IMR-90 (cell line): ENCODE data around the gene S100A1. TPM values are rescaled to one million over a fixed set of nuclear protein-coding genes. Genes with fewer than 3 reads are reported as not detected.

Experiments
- ATAC-seq: fragments of 200-7000 bp; cut with Tn5 transposase; 2 replicates; pipeline ENCODE4 v1.9.1; 2020; ENCODE audit warnings: low read depth, mild to moderate bottlenecking, moderate library complexity
- BruUV-seq: library from RNA; stranded (reverse); fragments of 400-500 nt; replicated peaks from 2 replicates; lab custom pipeline; 2021; lab: Mats Ljungman, UMichigan
- CTCF ChIA-PET: fragments of 300-600 bp; formaldehyde crosslinking; extraction: SDS; loops from one replicate; lab custom pipeline; 2021; ENCODE audit warnings: antibody characterized with exemption; lab: Yijun Ruan, JAX
- POLR2A ChIA-PET: fragments of 300-600 bp; sonication (Branson Sonifier 250); formaldehyde crosslinking; loops from one replicate; lab custom pipeline; 2022; ENCODE audit warnings: antibody characterized with exemption; ENCODE audit not compliant: unreplicated experiment; lab: Charles Lee
- DNase-seq: peaks from one replicate; pipeline ENCODE4 v3.0.0; 2013
- H2AFZ ChIP-seq: replicated peaks from 2 replicates; pipeline ENCODE3; 2013; ENCODE audit warnings: low read length, mild to moderate bottlenecking; ENCODE audit not compliant: poor library complexity
- H2AK5ac ChIP-seq: 2 replicates; pipeline ENCODE4 v1.6.1; 2013; ENCODE audit warnings: low read depth, low read length, inconsistent platforms
- H2AK9ac ChIP-seq: replicated peaks from 2 replicates; pipeline ENCODE3; 2013; ENCODE audit warnings: mild to moderate bottlenecking, low read depth, low read length, moderate library complexity; ENCODE audit not compliant: poor library complexity
- H2BK120ac ChIP-seq: 2 replicates; pipeline ENCODE4 v1.6.1; 2013; ENCODE audit warnings: low read depth, low read length, inconsistent platforms
- H2BK15ac ChIP-seq: 3 replicates; pipeline ENCODE4 v1.6.1; 2013; ENCODE audit warnings: low read depth, low read length, inconsistent platforms
- H2BK20ac ChIP-seq: 2 replicates; pipeline ENCODE4 v1.6.1; 2013; ENCODE audit warnings: low read depth, mild to moderate bottlenecking, inconsistent platforms, low read length, moderate library complexity
- H2BK5ac ChIP-seq: 2 replicates; pipeline ENCODE4 v1.6.1; 2013; ENCODE audit warnings: mild to moderate bottlenecking, low read depth, low read length, inconsistent platforms; ENCODE audit not compliant: poor library complexity, severe bottlenecking
- H3K14ac ChIP-seq: replicated peaks from 2 replicates; pipeline ENCODE4 v1.6.1; 2013; ENCODE audit warnings: low read depth, low read length, inconsistent platforms
- H3K18ac ChIP-seq: 2 replicates; pipeline ENCODE4 v1.6.1; 2013; ENCODE audit warnings: low read depth, low read length, control low read depth
- H3K23ac ChIP-seq: 2 replicates; pipeline ENCODE4 v1.6.1; 2013; ENCODE audit warnings: low read depth, low read length, inconsistent platforms
- H3K27ac ChIP-seq: 2 replicates; pipeline ENCODE4 v1.5.1; 2013; ENCODE audit warnings: mild to moderate bottlenecking, control low read depth, low read length; ENCODE audit not compliant: insufficient read depth
- H3K27me3 ChIP-seq: 2 replicates; pipeline ENCODE4 v1.6.1; 2013; ENCODE audit warnings: low read length; ENCODE audit not compliant: control insufficient read depth, insufficient read depth
- H3K36me3 ChIP-seq: 2 replicates; pipeline ENCODE4 v1.6.1; 2013; ENCODE audit warnings: low read length, mixed read lengths; ENCODE audit not compliant: control insufficient read depth, insufficient read depth
- H3K4ac ChIP-seq: 2 replicates; pipeline ENCODE4 v1.6.1; 2013; ENCODE audit warnings: low read depth, low read length, inconsistent platforms
- H3K4me1 ChIP-seq: 2 replicates; pipeline ENCODE4 v1.6.1; 2013; ENCODE audit warnings: low read length, mixed read lengths; ENCODE audit not compliant: control insufficient read depth, insufficient read depth
- H3K4me2 ChIP-seq: 2 replicates; pipeline ENCODE4 v1.6.1; 2013; ENCODE audit warnings: low read depth, mild to moderate bottlenecking, control low read depth, low read length, moderate library complexity
- H3K4me3 ChIP-seq: 2 replicates; pipeline ENCODE4 v1.5.1; 2013; ENCODE audit warnings: low read depth, mild to moderate bottlenecking, control low read depth, low read length, moderate library complexity; ENCODE audit not compliant: insufficient read depth
- H3K56ac ChIP-seq: 2 replicates; pipeline ENCODE4 v1.6.1; 2013; ENCODE audit warnings: low read length, inconsistent platforms; ENCODE audit not compliant: insufficient read depth; ENCODE audit errors: extremely low read depth
- H3K79me1 ChIP-seq, 2 experiments: 2 replicates each; pipeline ENCODE4 v1.6.1; 2013; ENCODE audit warnings: low read length in 2 of 2, inconsistent platforms in 1 of 2, low read depth in 1 of 2
- H3K9ac ChIP-seq: 2 replicates; pipeline ENCODE4 v1.6.1; 2013; ENCODE audit warnings: low read depth, low read length, control low read depth
- H3K9me1 ChIP-seq: 2 replicates; pipeline ENCODE4 v1.6.1; 2013; ENCODE audit warnings: low read length, inconsistent platforms; ENCODE audit not compliant: insufficient read depth
- H3K9me3 ChIP-seq: 2 replicates; pipeline ENCODE4 v1.6.1; 2013; ENCODE audit warnings: low read length; ENCODE audit not compliant: control insufficient read depth, insufficient read depth
- H4K20me1 ChIP-seq: 2 replicates; pipeline ENCODE4 v1.6.1; 2013; ENCODE audit warnings: low read length, inconsistent platforms; ENCODE audit not compliant: insufficient read depth
- H4K5ac ChIP-seq: 2 replicates; pipeline ENCODE4 v1.6.1; 2013; ENCODE audit warnings: mild to moderate bottlenecking, low read depth, low read length, control low read depth
- H4K8ac ChIP-seq, 2 experiments: 2 replicates each; pipeline ENCODE4 v1.6.1; 2013; ENCODE audit warnings: low read depth in 2 of 2, low read length in 2 of 2, control low read depth in 1 of 2, inconsistent platforms in 1 of 2
- H4K91ac ChIP-seq: 2 replicates; pipeline ENCODE4 v1.6.1; 2013; ENCODE audit warnings: low read depth, low read length, inconsistent platforms; ENCODE audit not compliant: insufficient read depth
- BHLHE40 ChIP-seq: fragments of 150-350 bp; IDR thresholded peaks from 2 replicates; pipeline ENCODE4 v1.6.1; 2016; ENCODE audit warnings: mild to moderate bottlenecking, low read depth, low read length
- CEBPB ChIP-seq: IDR thresholded peaks from 2 replicates; pipeline ENCODE4 v1.6.1; 2012; ENCODE audit warnings: low read depth, low read length, improper control_type of control experiment
- CTCF ChIP-seq: conservative IDR thresholded peaks from 2 replicates; pipeline ENCODE4 v1.5.1; 2012; ENCODE audit warnings: mild to moderate bottlenecking, low read depth, low read length, improper control_type of control experiment
- ELK1 ChIP-seq: fragments of 150-350 bp; IDR thresholded peaks from 2 replicates; pipeline ENCODE4 v1.6.1; 2016; ENCODE audit warnings: low read depth, mild to moderate bottlenecking, low read length, moderate library complexity, borderline replicate concordance
- FOS ChIP-seq: fragments of 150-350 bp; IDR thresholded peaks from 2 replicates; pipeline ENCODE4 v1.6.1; 2016; ENCODE audit warnings: low read depth, low read length
- NFE2L2 ChIP-seq: fragments of 150-350 bp; IDR thresholded peaks from 2 replicates; pipeline ENCODE4 v1.6.1; 2016; ENCODE audit warnings: low read depth, mild to moderate bottlenecking, low read length
- POLR2A ChIP-seq: IDR thresholded peaks from 2 replicates; pipeline ENCODE4 v1.6.1; 2012; ENCODE audit warnings: mild to moderate bottlenecking, low read depth, low read length
- RAD21 ChIP-seq: IDR thresholded peaks from 2 replicates; pipeline ENCODE4 v1.6.1; 2012; ENCODE audit warnings: low read length, improper control_type of control experiment
- RCOR1 ChIP-seq: IDR thresholded peaks from 2 replicates; pipeline ENCODE4 v1.6.1; 2012; ENCODE audit warnings: mild to moderate bottlenecking, low read length, improper control_type of control experiment; ENCODE audit not compliant: insufficient replicate concordance
- RFX5 ChIP-seq: IDR thresholded peaks from 2 replicates; pipeline ENCODE4 v1.8.0; 2012; ENCODE audit warnings: low read depth, mild to moderate bottlenecking, low read length, moderate library complexity
- USF2 ChIP-seq: fragments of 150-350 bp; IDR thresholded peaks from 2 replicates; pipeline ENCODE4 v1.6.1; 2017; ENCODE audit warnings: mild to moderate bottlenecking, antibody characterized with exemption, low read length, low read depth
- WGBS, 2 experiments: methylation state at CpG; one replicate each; pipeline versions ENCODE4 v1.1.5 to v1.1.7; 2013; ENCODE audit warnings: missing lambda C conversion rate in 2 of 2; ENCODE audit not compliant: insufficient read length in 1 of 2; ENCODE audit errors: extremely low coverage in 2 of 2; 5-methylcytosine and 5-hydroxymethylcytosine counted together
- dilution Hi-C: fragments of 300-500 bp; cut with HindIII; formaldehyde crosslinking; loops from one replicate; pipeline ENCODE4 v1.14.3; 2018; ENCODE audit warnings: low sequenced_read_pairs; ENCODE audit not compliant: unreplicated experiment
- in situ Hi-C: fragments of 300-500 bp; cut with MboI; formaldehyde crosslinking; loops from 3 replicates; pipeline ENCODE4 v1.14.3; 2019; ENCODE audit warnings: low sequenced_read_pairs, inconsistent platforms, mixed read lengths
- intact Hi-C: fragments of 100-400 bp; cut with micrococcal nuclease; formaldehyde crosslinking; loops from 2 replicates; pipeline ENCODE4 v1.10.0; 2022
- polyA plus RNA-seq, 3 experiments: library from polyadenylated mRNA; depleted of rRNA; stranded (reverse); fragments of >200 nt; gene quantifications; 2 replicates each; pipeline ENCODE4 v1.2.3, GENCODE V29; 2012; ENCODE audit warnings: low replicate concordance in 1 of 3
- total RNA-seq: library from RNA; depleted of rRNA; stranded (reverse); fragments of >200 nt; gene quantifications from 2 replicates; pipeline ENCODE4 v1.2.3, GENCODE V29; 2012

S100A1 gene
- total and polyA plus RNA-seq, 2 of the 4 experiments (the other 2 are of a cell fraction): 0.18 to 0.29 TPM

DNA sequence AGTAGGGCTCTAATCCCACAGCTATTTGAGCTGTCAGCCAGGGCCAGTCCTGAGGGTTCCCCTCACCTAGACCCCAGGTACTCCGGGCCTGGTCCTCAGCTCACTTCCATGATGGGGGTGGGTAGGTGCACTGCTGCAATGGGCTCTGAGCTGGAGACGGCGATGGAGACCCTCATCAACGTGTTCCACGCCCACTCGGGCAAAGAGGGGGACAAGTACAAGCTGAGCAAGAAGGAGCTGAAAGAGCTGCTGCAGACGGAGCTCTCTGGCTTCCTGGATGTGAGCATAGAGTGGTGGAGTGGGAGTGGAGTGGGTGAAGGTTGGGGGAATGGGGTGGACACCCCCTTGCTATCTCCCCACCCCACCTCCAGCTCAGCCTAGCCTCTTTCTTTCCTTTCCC is 2.1 kb downstream of the S100A1 start:
- Histone ChIP-seq H3K27me3 (no peaks in the 10 kb centered on the region), H4K5ac (no peak overlapping the region), H3K14ac (no peak overlapping the region), H2AK9ac (peak overlapping the region; percentile 79), H4K91ac (no peak overlapping the region; the same call in 1 of the 2 replicates), H4K8ac (no peak overlapping the region), H2BK20ac (no peak overlapping the region), H3K9ac (no peak overlapping the region), H2BK120ac (no peak overlapping the region), H2BK15ac (no peak overlapping the region), H4K20me1 (peaks cover 13% of the 10 kb centered on the region; the same call in 1 of the 2 replicates), H3K9me1 (peaks cover 21% of the 10 kb centered on the region), H3K36me3 (0 out of 2 replicates have a peak, but pooled peaks cover 2% of the 10 kb centered on the region), H3K23ac (no peak overlapping the region), H3K56ac (no peak overlapping the region), H2AK5ac (no peak overlapping the region), H3K18ac (no peak overlapping the region), H3K27ac (no peak overlapping the region), H3K4me3 (no peak overlapping the region), H3K4ac (peak overlapping the region; percentile 28; the same call in 1 of the 2 replicates), H2AFZ (peak overlapping the region; percentile 23), H2BK5ac (no peak overlapping the region), H3K79me1 (peaks cover 15 to 26% of the 10 kb centered on the region in 2 experiments), H3K9me3 (no peaks in the 10 kb centered on the region), H3K4me1 (peaks cover 16% of the 10 kb centered on the region), H3K4me2 (no peak overlapping the region)
- ChIA-PET POLR2A (no interaction called here), CTCF (interaction anchor here (1.2 kb wide), 1 partner anchor 58 kb away, joined by 3 read pairs; no protein-coding TSS in a partner anchor)
- TF ChIP-seq BHLHE40: no peak
- TF ChIP-seq NFE2L2: no peak
- no peak for TF ChIP-seq CTCF
- no peak for TF ChIP-seq RAD21
- no peak for TF ChIP-seq CEBPB
- no peak for TF ChIP-seq USF2
- TF ChIP-seq RFX5: no peak
- TF ChIP-seq FOS: no peak
- no peak for TF ChIP-seq POLR2A
- TF ChIP-seq ELK1: no peak
- TF ChIP-seq RCOR1: no peak
- in situ Hi-C loops: no loop called here
- intact Hi-C loops: no loop called here
- dilution Hi-C loops: no loop called here
- DNase-seq (no peak), ATAC-seq (no peak)
- no CpG with 5 or more reads among the region's 7 CpGs for WGBS, 2 experiments
- BruUV-seq: no TSS peak
